Prostate gland (tissue), 2 donors: ENCODE data around the gene CBR3. TPM values are rescaled to one million over a fixed set of nuclear protein-coding genes. Genes with fewer than 3 reads are reported as not detected.
A peak's percentile ranks its signal among the peaks of the same experiment; 100 is the strongest.

Source experiments
- DNase-seq: peaks from one replicate; pipeline ENCODE4 v3.0.0-alpha.2; 2019; ENCODE audit warnings: low spot score
- H3K27ac ChIP-seq, 2 donors: fragments of 200-600 bp; sonication (generic); 2 replicates each; pipeline ENCODE4 v1.5.1; 2017 to 2019
- H3K27me3 ChIP-seq: fragments of 200-600 bp; sonication (generic); replicated peaks from 2 replicates; pipeline ENCODE4 v1.5.1; 2019; ENCODE audit not compliant: insufficient read depth
- H3K36me3 ChIP-seq, 2 donors: fragments of 200-600 bp; sonication (generic); 1 replicate in 1 of 2; 2 replicates in 1 of 2; pipeline versions ENCODE4 v1.5.1 to v1.8.1; 2017 to 2019
- H3K4me1 ChIP-seq: fragments of 200-600 bp; sonication (generic); replicated peaks from 2 replicates; pipeline ENCODE4 v1.5.1; 2019
- H3K4me3 ChIP-seq, 2 donors: fragments of 200-600 bp; sonication (generic); 2 replicates each; pipeline ENCODE4 v1.5.1; 2017 to 2019
- H3K9me3 ChIP-seq: fragments of 200-600 bp; sonication (generic); 2 replicates; pipeline ENCODE4 v1.5.1; 2017
- POLR2A ChIP-seq: fragments of 450-650 bp; IDR thresholded peaks from one replicate; pipeline ENCODE4 v1.6.1; 2016; ENCODE audit warnings: antibody characterized with exemption, mild to moderate bottlenecking
- POLR2AphosphoS5 ChIP-seq: sonication (generic); formaldehyde crosslinking; IDR thresholded peaks from one replicate; pipeline ENCODE4 v1.6.1; 2017; ENCODE audit warnings: antibody characterized with exemption
- WGBS: methylation state at CpG from one replicate; pipeline ENCODE4 v1.1.5; 2018; 5-methylcytosine and 5-hydroxymethylcytosine counted together
- intact Hi-C: fragments of 100-400 bp; cut with DNase I; formaldehyde crosslinking; loops from one replicate; pipeline ENCODE4 v1.14.2; 2022
- total RNA-seq, 2 donors: library from RNA; depleted of rRNA; stranded (reverse); fragments of >200 nt; gene quantifications; one replicate each; pipeline ENCODE4 v1.1.0, GENCODE V29; 2016
- TF ChIP-seq, protein P1 (sequence below), 4 experiments: fragments of 200-600 bp in 2 of 4; fragments of 450-650 bp in 2 of 4; sonication (generic) in 2 of 4; IDR thresholded peaks; 1 replicate in 3 of 4; 2 replicates in 1 of 4; pipeline ENCODE4 v1.5.1; 2016 to 2019; ENCODE audit warnings: antibody characterized with exemption in 4 of 4, mild to moderate bottlenecking in 2 of 4, moderate library complexity in 2 of 4

Gene CBR3
- total RNA-seq, 2 donors from 2014 or later, result 18.5 to 41.2 TPM

DNA sequence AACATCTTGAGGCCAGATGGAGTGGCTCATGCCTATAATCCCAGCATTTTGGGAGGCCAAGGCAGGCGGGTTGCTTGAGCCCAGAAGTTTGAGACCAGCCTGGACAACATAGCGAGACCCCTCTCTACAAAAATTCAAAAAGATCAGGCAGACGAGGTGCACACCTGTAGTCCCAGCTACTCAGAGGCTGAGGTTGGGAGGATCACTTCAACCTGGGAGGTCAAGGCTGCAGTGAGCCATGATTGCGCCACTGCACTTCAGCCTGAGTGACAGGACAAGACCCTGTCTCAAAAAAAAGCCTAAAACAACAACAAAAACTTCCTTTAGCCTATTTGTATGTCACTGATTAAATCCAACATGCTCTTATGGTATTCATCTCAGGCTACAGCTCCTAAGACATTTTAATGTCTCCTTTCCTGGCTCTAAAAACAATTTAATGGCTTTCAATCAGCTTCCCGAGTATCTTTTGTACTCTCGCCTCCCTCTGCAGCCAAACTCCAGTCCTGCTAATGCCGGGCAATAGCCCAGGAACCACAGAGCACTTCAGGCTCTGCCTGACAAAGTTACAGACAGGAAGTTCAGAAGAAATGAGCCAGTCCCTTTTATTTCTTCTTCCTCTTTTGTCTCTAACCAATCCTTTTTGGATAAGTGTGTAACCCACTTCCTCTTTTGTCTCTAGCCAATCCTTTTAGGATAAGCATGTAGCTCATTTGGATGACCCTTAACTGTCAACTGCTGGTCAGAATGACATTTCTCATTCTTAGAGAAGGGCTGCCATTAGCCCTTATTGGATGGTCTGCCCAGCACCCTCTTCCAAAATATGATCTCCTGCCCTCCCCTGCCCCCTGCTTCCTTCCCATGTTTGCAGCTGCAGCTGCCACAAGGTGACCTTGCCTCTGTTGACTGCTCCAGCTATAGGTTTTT is 15.2 kb downstream of the CBR3 start:
- 47% methylated on average over 7 of the region's 7 CpGs for WGBS
- Histone ChIP-seq H3K9me3 (no peaks in the 10 kb centered on the region), H3K36me3 (peaks cover 0 to 2% of the 10 kb centered on the region in 2 donors), H3K27ac (peak overlapping the region; percentile 12 to 48), H3K27me3 (no peaks in the 10 kb centered on the region), H3K4me1 (peaks cover 8% of the 10 kb centered on the region), H3K4me3 (no peak overlapping the region)
- intact Hi-C loops, result loop anchor here (10.0 kb wide), 1 partner anchor 105 kb away; no protein-coding TSS in a partner anchor
- TF ChIP-seq POLR2AphosphoS5, result peak; percentile 62
- no peak for TF ChIP-seq POLR2A
- DNase-seq, result no peak

DNA sequence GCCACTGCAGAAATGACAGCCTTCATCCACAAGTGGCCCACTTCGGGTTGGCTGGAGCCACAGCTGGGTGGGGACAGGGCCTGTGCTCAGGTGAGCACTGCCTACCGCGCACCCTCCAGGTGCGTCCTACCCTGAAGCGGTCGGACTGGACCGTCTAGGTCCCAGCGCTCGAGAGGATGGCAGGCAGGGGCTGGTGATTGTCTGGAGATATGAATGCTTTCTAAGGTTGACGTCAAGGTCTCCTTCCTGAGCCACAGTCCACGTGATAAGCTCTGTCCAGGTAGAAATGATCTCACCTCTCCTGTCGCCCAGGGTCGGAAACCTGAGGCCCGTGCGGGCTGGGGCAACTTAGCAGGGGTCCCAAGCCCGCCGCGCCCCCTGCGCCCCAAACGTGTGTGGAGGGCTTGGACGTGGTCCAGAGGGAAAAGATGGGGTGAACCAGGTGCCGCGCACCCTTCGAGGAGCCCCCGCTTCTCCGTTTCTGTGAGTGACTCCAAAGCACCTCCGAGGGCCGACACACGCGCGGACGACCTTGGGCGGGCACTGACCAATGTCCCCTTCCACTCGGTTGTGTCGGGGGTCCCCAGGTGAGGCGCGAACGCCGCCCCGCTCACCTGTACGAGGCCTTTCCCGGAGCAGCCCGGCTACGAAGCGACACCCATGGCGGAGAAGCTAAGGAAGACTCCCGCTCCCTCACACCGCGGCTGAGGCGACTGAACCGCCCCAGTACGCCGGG is 20.9 kb downstream of the CBR3 start:
- Histone ChIP-seq H3K27ac (peak overlapping the region; percentile 83 to 93), H3K4me3 (peak overlapping the region; percentile 50 to 95), H3K36me3 (no peaks in the 10 kb centered on the region), H3K27me3 (no peaks in the 10 kb centered on the region), H3K4me1 (peaks cover under 1% of the 10 kb centered on the region), H3K9me3 (no peaks in the 10 kb centered on the region)
- DNase-seq, result peak; percentile 69
- TF ChIP-seq, protein P1, sequence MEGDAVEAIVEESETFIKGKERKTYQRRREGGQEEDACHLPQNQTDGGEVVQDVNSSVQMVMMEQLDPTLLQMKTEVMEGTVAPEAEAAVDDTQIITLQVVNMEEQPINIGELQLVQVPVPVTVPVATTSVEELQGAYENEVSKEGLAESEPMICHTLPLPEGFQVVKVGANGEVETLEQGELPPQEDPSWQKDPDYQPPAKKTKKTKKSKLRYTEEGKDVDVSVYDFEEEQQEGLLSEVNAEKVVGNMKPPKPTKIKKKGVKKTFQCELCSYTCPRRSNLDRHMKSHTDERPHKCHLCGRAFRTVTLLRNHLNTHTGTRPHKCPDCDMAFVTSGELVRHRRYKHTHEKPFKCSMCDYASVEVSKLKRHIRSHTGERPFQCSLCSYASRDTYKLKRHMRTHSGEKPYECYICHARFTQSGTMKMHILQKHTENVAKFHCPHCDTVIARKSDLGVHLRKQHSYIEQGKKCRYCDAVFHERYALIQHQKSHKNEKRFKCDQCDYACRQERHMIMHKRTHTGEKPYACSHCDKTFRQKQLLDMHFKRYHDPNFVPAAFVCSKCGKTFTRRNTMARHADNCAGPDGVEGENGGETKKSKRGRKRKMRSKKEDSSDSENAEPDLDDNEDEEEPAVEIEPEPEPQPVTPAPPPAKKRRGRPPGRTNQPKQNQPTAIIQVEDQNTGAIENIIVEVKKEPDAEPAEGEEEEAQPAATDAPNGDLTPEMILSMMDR (IDR thresholded peaks at IDR 0.05), result no peak
- TF ChIP-seq POLR2AphosphoS5 (peak; percentile 84), POLR2A (peak; percentile 98)
- 3% methylated on average over 51 of the region's 53 CpGs for WGBS
- intact Hi-C loops, result loop anchor here (2.0 to 10.0 kb wide), 2 partner anchors 99 to 165 kb away; partner anchors contain the start of gene MORC3

DNA sequence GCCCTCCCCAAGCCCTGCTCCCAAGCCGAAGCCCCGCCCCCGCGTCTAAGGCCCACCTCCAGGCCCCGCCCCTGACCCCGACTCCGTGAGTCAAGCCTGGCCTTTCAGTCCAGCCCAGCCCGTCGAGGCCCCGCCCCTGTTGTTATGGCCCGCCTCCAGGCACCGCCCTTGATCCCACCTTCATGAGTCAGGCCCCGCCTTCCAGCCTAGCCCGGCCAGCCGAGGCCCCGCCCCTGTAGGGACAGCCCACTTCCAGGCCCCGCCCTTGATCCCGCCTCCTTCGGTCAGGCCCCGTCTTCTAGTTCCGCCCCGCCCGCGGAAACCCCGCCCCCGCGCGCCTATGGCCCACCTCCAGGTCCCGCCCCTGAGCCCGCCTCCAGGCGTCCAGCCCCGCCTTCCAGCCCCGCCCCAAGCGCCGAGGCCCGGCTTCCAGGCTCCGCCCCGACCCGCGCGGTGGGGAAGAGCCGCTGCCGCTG is 21.5 kb downstream of the CBR3 start:
- peak; percentile 100 for DNase-seq
- H3K9me3 ChIP-seq, result no peaks in the 10 kb centered on the region
- H3K27me3 ChIP-seq, result no peaks in the 10 kb centered on the region
- H3K4me3 ChIP-seq, result peak overlapping the region; percentile 95 to 98
- H3K4me1 ChIP-seq, result no peaks in the 10 kb centered on the region
- WGBS, result 2% methylated on average over 35 of the region's 43 CpGs
- H3K27ac ChIP-seq, result peak overlapping the region; percentile 86 to 93
- no peaks in the 10 kb centered on the region for H3K36me3 ChIP-seq
- intact Hi-C loops, result loop anchor here (2.0 to 10.0 kb wide), 2 partner anchors 98 to 164 kb away; partner anchors contain the start of gene MORC3
- TF ChIP-seq, protein P1 (IDR thresholded peaks at IDR 0.05), result no peak
- TF ChIP-seq POLR2AphosphoS5, result peak; percentile 57

DNA sequence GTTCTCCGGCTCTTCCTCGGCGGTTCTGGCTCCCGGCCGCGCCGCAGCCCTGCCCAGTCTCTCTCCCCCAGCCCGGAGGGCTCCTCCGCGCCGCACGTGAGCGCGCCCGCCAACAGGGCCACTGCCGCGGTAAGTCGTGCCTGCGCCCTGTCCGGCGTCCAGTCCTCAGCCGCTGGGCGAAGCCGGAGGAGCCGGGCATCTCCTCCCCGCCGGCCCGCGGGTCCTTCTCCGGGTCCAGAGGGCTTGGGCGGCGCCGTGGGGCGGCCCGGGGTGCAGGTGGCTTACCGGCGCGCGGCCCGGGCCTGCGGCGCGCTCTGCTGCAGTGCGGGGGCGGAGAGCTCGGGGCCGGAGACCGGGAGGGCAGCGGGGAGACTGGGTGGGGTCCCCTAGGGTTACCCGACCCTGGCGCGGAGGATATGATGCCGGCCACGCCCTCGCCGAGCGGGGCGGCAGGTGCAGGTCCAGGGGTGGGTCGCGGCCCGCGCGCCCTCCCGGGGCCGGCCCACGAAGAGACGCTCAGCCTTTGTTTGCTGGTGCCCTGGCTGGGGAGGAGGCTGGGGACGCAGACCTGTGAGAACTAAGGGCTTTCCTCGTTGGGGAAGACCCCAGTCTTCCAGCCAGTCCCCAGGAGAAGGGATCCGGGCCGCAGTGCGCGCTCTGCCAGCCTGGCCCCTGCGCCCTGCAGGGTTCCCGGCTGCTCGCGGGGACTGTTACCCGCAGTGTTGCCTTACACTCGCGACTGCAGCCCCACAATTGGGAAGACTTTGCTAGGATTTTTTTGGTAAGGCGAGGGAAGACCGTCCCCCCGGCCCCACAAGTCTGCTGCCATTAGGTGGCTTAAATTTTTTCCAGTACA is 22.2 kb downstream of the CBR3 start, which contains the start of gene DOP1B:
DOP1B (plus strand) TSS at position 10 of the 856 bp plus-strand sequence. CDS start 7,910 bp downstream, outside the sequence.
- no peaks in the 10 kb centered on the region for H3K4me1 ChIP-seq
- H3K27me3 ChIP-seq, result no peaks in the 10 kb centered on the region
- no peak for DNase-seq
- no peaks in the 10 kb centered on the region for H3K36me3 ChIP-seq
- peak within 1 kb of the TSS; percentile 86 to 93 for H3K27ac ChIP-seq
- H3K9me3 ChIP-seq, result no peaks in the 10 kb centered on the region
- intact Hi-C loops, result loop anchor here (2.0 to 10.0 kb wide), 2 partner anchors 98 to 164 kb away; partner anchors contain the start of gene MORC3
- WGBS, result under 1% methylated on average over 69 of the region's 83 CpGs
- TF ChIP-seq POLR2A (peak; percentile 95), POLR2AphosphoS5 (no peak)
- peak within 1 kb of the TSS; percentile 95 to 98 for H3K4me3 ChIP-seq

DNA sequence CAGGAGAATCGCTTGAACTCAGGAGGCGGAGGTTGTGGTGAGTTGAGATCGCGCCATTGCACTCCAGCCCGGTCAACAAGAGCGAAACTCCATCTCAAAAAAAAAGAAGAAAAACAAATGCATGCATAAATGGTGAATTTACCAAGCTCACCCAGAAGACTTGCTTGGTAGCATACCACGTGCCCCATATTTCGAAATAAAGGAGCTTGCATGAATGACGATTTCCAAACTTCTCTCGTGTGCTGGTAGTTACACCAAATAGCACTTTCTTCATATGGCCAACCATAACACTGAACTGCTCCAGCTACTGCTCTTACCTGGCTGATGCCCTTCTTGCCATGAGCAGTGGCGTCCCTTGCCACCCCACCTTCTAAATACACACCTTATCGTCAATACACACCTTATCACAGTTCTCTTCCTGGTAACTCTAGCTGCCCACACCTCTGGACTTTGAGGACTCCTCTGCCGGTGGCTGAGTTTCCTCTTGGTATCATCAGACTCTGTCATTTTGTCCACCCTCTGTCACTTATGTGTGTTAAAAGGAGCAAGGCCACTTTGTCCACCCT is 24.6 kb downstream of the CBR3 start:
- Histone ChIP-seq H3K4me1 (peaks cover 14% of the 10 kb centered on the region), H3K4me3 (no peak overlapping the region), H3K36me3 (no peaks in the 10 kb centered on the region), H3K9me3 (no peaks in the 10 kb centered on the region), H3K27me3 (no peaks in the 10 kb centered on the region), H3K27ac (no peak overlapping the region)
- 81% methylated on average over 13 of the region's 13 CpGs for WGBS
- TF ChIP-seq, protein P1 (IDR thresholded peaks at IDR 0.05), result no peak
- TF ChIP-seq POLR2AphosphoS5 (no peak), POLR2A (no peak)
- no peak for DNase-seq
- intact Hi-C loops, result loop anchor here (10.0 kb wide), 1 partner anchor 95 kb away; no protein-coding TSS in a partner anchor
